ENCODE results near the gene PNPLA7. TPM values are rescaled to one million over a fixed set of nuclear protein-coding genes. Genes with fewer than 3 reads are reported as not detected.

The PNPLA7 gene
- total and polyA plus RNA-seq, 2 of the 13 experiments (the other 11 are each of a cell fraction or from before 2014, with no cell fraction given) = 0.42 to 1.5 TPM

GRCh38 chr9:137462986-137463930 lies 86.9 kb downstream of the PNPLA7 start (continued):
- no peak for TF ChIP-seq ZNF879 (CRISPR knock-in tag; IDR thresholded peaks at IDR 0.05)
- TF ChIP-seq FOXO1 (CRISPR knock-in tag; IDR thresholded peaks at IDR 0.05) = peak; percentile 54; the same call in 1 of the 2 replicates
- TF ChIP-seq CBX2 (IDR thresholded peaks at IDR 0.05; ENCODE audit: low read depth, low read length) = no peak
- TF ChIP-seq CBX2 (CRISPR knock-in tag; IDR thresholded peaks at IDR 0.05; ENCODE audit: low read depth) = 0 out of 2 replicates have a peak, but pooled peaks have one; percentile 18
- TF ChIP-seq HES4 (CRISPR knock-in tag; IDR thresholded peaks at IDR 0.05; ENCODE audit: borderline replicate concordance) = no peak
- no peak for TF ChIP-seq SRSF9 (IDR thresholded peaks at IDR 0.05; ENCODE audit: borderline replicate concordance, insufficient read depth, low read depth, low read length, poor library complexity, severe bottlenecking)
- TF ChIP-seq, protein P1, sequence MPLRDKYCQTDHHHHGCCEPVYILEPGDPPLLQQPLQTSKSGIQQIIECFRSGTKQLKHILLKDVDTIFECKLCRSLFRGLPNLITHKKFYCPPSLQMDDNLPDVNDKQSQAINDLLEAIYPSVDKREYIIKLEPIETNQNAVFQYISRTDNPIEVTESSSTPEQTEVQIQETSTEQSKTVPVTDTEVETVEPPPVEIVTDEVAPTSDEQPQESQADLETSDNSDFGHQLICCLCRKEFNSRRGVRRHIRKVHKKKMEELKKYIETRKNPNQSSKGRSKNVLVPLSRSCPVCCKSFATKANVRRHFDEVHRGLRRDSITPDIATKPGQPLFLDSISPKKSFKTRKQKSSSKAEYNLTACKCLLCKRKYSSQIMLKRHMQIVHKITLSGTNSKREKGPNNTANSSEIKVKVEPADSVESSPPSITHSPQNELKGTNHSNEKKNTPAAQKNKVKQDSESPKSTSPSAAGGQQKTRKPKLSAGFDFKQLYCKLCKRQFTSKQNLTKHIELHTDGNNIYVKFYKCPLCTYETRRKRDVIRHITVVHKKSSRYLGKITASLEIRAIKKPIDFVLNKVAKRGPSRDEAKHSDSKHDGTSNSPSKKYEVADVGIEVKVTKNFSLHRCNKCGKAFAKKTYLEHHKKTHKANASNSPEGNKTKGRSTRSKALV (CRISPR knock-in tag; IDR thresholded peaks at IDR 0.05) = 0 out of 2 replicates have a peak, but pooled peaks have one; percentile 24
- 0 out of 2 replicates have a peak, but pooled peaks have one; percentile 64 for TF ChIP-seq ZBTB1 (CRISPR knock-in tag; IDR thresholded peaks at IDR 0.05; ENCODE audit: borderline replicate concordance)
- TF ChIP-seq EP300 (IDR thresholded peaks at IDR 0.05; ENCODE audit: low read depth in 2 of 2, low read length in 2 of 2) = peak in 1 of 2 experiments; percentile 36; a peak in 1 of 4 replicates
- TF ChIP-seq EP300 (CRISPR knock-in tag; IDR thresholded peaks at IDR 0.05; ENCODE audit: borderline replicate concordance) = no peak
- no peak for TF ChIP-seq MBD4 (IDR thresholded peaks at IDR 0.05; ENCODE audit: borderline replicate concordance, low read length)
- no peak for TF ChIP-seq ZNF597 (CRISPR knock-in tag; IDR thresholded peaks at IDR 0.05)
- TF ChIP-seq RARA (CRISPR knock-in tag; IDR thresholded peaks at IDR 0.05) = peak; percentile 61; the same call in 1 of the 2 replicates
- TF ChIP-seq CEBPZ (IDR thresholded peaks at IDR 0.05; ENCODE audit: low read length) = no peak
- TF ChIP-seq PBX2 (CRISPR knock-in tag; IDR thresholded peaks at IDR 0.05) = no peak
- no peak for TF ChIP-seq ZNF44 (CRISPR knock-in tag; IDR thresholded peaks at IDR 0.05)
- TF ChIP-seq MED13 (CRISPR knock-in tag; IDR thresholded peaks at IDR 0.05) = no peak
- TF ChIP-seq ZNF274 (CRISPR knock-in tag; IDR thresholded peaks at IDR 0.05) = no peak
- TF ChIP-seq HNF4G (IDR thresholded peaks at IDR 0.05; ENCODE audit: borderline replicate concordance, low read depth, low read length) = no peak; the same call in 1 of the 2 replicates
- TF ChIP-seq HNF4G (CRISPR knock-in tag; IDR thresholded peaks at IDR 0.05; ENCODE audit: borderline replicate concordance, low read depth) = peak; percentile 77; the same call in 1 of the 2 replicates

Measured in HepG2 (cell line).